Activated gamma-delta T cell treated with anti-CD3 and anti-CD28 coated beads, Interleukin-2, amount 50 U/mL, for 16 hours (primary cell): ENCODE measurements around the gene PLEKHA5.
"Not testable (repeated sequence)": the region's sequence is repeated elsewhere in the genome, so short reads cannot be mapped to it uniquely, and the experiment has no call there.

Experiments
- DNase-seq: peaks from one replicate; pipeline ENCODE4 v3.0.0-alpha.2; 2020; ENCODE audit warnings: low read depth

PLEKHA5 gene, protein sequence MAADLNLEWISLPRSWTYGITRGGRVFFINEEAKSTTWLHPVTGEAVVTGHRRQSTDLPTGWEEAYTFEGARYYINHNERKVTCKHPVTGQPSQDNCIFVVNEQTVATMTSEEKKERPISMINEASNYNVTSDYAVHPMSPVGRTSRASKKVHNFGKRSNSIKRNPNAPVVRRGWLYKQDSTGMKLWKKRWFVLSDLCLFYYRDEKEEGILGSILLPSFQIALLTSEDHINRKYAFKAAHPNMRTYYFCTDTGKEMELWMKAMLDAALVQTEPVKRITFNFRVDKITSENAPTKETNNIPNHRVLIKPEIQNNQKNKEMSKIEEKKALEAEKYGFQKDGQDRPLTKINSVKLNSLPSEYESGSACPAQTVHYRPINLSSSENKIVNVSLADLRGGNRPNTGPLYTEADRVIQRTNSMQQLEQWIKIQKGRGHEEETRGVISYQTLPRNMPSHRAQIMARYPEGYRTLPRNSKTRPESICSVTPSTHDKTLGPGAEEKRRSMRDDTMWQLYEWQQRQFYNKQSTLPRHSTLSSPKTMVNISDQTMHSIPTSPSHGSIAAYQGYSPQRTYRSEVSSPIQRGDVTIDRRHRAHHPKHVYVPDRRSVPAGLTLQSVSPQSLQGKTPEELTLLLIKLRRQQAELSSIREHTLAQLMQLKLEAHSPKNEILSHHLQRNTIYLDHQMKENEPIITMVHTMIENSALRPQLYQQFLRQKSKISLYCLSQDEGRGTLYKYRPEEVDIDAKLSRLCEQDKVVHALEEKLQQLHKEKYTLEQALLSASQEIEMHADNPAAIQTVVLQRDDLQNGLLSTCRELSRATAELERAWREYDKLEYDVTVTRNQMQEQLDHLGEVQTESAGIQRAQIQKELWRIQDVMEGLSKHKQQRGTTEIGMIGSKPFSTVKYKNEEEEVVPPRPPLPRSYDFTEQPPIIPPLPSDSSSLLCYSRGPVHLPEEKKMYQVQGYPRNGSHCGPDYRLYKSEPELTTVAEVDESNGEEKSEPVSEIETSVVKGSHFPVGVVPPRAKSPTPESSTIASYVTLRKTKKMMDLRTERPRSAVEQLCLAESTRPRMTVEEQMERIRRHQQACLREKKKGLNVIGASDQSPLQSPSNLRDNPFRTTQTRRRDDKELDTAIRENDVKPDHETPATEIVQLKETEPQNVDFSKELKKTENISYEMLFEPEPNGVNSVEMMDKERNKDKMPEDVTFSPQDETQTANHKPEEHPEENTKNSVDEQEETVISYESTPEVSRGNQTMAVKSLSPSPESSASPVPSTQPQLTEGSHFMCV

DNA sequence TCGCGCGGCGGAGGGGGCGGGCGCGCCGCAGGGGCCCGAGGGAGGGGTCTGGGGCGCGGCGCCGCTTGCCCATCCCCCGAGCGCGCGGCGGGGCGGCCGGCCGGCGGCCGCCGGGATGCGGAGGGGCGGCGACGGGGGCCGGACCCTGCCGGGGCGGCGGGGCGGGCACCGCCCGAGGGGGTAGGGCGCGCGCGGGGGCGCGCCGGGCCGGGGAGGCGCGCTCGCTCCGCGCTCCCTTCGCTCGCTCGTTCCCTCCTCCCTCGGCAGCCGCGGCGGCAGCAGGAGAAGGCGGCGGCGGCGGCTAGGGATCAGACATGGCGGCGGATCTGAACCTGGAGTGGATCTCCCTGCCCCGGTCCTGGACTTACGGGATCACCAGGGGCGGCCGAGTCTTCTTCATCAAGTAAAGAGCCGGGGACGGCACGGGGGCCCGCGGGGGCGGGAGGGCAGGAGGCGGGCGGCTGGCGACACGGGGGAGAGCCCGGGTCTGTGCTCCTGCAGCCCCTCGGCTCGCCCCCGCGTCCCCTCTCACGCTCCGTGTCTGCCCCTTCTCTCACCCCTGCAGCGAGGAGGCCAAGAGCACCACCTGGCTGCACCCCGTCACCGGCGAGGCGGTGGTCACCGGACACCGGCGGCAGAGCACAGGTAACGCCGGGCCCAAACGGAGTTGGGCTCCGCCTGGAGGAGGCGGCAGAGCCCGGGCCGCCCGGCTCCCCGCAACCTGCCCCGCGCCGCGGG, at the start of gene PLEKHA5:
Gene PLEKHA5 (plus strand): TSS at position 248 of the 738 bp plus-strand sequence. CDS start 67 bp downstream, at position 315.
- peak; percentile 3 for DNase-seq

DNA sequence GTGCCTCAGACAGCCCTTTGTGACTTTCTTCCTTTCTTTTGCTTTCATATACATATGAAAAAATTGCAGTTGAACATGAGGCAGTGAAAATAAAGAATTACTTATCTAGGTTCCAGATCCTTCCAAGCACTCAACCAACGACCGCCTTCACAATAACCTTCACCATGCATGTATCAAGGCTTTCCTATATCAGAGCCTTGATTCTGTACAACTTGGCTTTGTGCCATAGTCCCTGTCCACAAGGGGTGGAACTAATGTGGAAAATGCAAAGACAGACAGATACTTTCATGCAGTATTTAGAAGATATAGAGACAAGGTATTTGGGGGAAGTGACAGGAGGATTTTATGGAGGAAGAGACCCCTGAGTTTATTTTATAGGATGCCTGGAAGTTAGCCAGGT, 48.6 kb upstream of the PLEKHA5 start:
- DNase-seq, result no peak

DNA sequence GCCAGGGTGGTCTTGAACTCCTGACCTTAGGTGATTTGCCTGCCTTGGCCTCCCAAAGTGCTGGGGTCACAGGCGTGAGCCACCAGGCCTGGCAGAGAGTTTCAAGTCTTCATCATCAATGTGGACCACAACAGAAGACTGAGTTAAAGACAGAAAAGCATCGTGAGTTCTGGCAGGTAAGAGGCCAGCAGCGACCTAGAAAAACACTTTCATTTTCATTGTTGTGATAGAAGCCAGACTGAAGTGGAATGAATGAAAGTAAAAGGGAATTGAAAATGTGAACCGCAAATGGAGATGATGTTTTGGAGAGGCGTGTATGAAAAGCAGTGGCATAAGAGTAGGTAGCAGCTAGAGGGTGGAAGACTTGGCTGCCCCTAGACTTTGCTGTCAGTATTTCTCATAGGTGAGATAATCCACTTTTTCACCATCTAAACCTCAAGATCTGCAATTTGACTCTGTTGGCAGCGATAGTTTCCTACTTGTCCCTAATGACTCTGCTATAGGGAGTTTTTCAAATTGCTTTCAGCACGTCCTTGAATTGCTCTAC, 47.1 kb upstream of the PLEKHA5 start:
- no peak for DNase-seq

DNA sequence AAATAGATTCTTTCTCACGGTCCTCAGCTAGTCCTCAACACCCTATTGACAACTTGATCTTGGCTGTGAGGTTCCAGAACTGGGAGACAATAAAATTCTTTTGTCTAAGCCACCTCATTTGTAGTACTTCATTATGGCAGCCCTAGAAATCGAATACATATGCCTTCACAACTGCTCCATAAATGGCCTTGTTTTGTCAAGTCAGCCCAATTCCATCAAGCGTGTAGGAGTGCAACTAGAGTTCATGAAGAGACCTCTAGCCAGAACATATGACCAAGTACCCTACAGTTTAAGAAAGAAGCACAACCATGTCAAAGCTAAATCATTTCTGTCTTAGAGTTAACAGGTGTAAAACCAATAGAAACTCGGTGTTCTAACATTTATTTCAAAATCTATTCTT, 45.0 kb upstream of the PLEKHA5 start:
- DNase-seq, result no peak

DNA sequence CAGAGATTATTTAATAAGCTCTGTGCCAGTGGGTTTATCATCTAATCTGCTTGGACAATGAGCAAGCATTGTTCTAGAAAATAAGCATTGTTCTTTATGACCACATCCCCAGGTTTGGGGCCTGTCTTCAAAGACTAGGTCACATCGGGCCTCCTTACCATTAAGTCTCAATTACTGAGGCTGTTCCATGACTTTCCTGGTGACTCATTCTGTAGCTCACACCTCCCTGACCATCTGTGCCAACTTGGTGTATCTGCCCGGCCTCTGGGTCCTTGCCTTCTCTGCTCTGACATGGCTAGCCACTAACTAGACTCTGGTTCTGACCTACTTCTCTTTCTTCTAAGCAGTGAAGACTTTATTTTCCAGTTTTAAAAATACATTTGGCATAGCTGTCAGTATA, 44.4 kb upstream of the PLEKHA5 start:
- no peak for DNase-seq

DNA sequence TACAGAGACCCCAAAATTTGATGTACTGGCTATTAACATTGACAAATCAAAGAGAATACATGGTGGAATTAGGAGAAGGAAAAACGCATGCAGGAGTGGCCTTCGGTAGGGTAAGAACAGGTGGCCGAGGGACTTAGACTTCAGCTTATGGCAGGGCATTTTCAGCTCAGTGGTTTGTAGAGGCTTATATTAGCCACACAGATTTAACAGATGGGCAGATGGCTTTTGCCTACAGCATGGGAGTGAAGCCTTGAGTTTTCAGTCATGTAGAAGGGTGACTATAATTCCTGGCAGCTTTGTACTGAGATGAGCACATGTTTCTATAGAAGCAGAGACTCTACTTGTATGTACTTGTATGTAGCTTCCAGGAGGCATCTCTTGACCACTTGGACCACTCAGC, 40.9 kb upstream of the PLEKHA5 start:
- DNase-seq, result no peak

DNA sequence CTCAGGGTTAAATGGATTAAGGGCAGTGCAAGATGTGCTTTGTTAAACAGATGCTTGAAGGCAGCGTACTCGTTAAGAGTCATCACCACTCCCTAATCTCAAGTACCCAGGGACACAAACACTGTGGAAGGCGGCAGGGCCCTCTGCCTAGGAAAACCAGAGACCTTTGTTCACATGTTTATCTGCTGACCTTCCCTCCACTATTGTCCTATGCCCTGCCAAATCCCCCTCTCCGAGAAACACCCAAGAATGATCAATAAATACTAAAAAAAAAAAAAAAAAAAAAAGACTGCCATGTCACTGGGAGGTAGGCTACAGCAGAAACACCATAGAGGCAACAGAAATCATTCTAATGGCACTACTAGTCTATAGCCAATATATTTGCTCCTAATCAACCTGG, 37.1 kb upstream of the PLEKHA5 start:
- DNase-seq, result not testable (repeated sequence)

DNA sequence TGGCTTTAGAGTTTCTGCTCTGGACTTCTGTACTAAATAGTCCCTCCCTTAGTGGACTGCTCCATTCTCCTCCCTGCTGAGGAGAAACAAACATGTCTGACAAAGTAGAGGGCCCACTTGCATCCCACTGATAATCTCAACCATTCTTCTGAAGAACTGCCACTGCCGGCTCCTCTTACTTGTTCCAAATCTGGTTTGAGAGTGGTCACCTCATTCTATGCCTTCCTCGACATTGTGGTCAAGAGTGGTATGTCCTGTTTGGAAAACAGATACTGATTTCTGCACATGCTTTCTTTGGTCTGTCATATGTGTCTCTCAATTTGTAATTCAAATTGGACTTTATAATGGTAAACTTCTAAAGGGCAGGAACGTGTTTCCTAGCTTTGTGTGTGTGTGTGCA, 36.3 kb upstream of the PLEKHA5 start:
- no peak for DNase-seq

DNA sequence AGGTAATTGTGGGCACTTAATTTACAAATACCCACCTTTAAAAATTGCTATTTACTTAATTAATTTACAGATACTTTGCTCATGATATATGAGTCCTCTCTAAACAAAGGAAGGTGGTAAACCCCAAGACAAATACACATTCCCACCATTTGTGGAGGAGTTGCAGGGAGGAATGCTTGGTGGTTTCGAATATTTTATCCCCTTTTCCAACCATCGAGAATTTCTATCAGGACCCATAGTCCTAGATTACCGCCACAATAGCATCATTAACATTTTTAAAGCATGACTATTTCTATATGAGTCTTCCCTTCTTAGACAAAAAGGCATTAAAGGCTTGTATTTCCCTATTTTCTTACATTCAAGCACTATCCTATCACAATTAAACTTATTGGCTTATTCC, 34.2 kb upstream of the PLEKHA5 start:
- no peak for DNase-seq

DNA sequence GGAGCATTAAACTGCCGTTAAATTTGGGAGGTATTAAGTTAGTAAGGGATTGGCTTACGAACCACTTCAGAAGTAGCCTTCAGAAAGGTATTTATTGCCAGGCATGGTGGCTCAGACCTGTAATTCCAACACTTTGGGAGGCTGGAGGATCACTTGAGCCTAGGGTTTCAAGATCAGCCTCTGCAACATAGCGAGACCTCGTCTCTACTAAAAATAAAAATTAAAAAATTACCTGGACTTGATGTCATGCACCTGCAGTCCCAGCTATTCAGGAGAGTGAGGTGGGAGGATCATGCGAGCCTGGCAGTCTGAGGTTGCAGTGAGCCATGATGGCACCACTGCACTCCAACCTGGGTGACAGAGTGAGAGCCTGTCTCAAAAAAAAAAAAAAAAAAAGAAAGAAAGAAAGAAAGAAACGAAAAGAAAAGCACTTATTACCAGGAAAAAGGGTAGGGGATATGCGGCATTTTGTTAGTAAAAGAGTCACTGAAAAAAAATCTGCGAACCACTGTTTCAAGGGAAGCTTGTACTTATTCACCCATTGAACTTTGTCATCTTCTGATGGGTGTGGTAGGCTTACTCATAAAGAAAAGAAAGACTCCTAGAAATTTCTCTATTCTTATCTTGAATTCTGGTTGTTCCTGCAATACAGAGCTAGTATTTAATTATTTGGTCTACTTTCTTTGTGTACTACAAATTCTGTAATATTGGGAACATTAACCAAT, 33.6 kb upstream of the PLEKHA5 start:
- no peak for DNase-seq

DNA sequence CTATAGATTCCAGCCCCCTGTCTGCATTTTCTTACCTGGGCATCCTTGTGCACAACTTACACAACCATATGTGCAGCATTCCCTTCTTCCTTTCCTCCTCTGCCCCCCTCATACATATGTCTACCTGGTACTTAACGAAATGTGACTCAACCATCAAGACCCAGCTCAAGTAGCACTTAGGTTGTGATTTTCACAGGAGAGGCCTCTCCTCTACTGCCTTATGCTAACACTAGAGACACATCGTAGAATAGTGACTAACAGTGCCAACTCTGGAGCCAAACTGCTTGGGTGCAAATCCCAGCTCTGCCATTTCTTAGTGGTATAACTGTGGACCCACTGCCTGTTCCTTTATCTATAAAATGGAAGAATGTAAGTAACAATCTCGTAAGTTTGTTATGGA, 24.1 kb upstream of the PLEKHA5 start:
- no peak for DNase-seq

DNA sequence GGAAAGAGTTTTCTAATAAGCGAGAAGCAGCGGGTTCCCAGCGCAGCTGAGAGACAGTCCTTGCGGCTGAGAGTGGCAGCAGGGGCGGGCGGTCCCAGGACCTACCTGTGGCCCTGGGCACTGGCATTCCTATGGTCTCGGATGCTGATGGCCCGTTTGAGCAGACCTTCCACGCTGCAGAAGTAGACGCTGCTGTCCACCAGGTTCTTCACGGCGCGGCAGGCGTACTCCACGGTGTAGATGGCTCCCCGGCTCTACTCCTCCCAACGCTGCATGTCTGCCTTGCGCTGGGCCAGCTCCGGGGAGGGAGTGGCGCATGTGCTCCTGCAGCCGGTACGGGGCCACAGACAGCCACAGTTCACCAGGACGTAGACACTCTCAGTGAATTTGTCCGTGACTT, 21.8 kb upstream of the PLEKHA5 start:
- DNase-seq, result no peak

DNA sequence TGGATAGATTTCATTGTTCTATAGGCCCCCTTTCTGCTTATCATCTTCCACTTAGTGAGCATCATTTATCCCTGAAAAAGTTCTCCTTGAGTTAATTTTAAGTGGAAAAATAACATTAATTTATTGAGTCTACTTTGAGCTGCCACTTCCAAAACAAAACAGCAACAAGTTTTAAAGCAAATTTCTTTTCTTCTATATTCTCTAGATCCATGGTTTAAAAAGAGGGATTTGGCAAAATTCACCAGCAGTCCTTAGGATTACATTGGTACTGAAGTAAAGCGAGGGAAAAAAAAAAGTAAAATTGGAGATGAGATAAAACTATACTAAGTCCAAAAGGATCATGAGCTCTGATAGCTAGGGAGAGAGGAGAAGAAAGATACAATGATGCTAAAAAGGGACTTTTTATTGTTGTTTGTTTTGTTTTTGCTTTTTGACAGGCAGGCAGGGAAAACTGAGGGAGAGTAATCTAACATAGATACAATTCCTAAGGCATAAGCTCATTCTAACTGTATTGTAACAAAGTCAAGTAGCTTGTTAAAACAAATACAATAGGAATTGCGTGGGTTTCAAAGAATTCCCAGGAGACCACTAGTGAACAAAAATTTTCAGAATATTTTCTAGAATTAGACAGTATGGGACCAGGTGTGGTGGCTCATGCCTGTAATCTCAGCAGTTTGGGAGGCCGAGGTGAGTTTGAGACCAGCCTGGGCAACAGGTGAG, 19.2 kb upstream of the PLEKHA5 start:
- DNase-seq, result no peak

DNA sequence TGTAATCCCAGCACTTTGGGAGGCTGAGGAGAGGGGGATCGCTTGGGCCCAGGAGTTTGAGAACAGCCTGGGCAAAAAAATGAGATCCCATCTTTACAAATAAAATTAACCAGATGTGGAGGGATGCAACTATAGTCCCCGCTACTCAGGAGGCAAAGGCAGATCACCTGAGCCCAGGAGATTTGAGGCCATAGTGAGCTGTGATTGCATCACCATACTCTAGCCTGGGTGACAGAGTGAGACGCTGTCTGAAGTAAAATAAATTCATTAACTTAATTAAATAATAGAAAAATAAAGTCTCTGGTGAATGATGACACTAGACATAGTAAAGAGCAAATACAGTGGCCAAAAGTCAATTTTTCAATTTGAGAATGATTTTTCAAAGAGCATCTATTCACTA, 16.1 kb upstream of the PLEKHA5 start:
- DNase-seq, result no peak

DNA sequence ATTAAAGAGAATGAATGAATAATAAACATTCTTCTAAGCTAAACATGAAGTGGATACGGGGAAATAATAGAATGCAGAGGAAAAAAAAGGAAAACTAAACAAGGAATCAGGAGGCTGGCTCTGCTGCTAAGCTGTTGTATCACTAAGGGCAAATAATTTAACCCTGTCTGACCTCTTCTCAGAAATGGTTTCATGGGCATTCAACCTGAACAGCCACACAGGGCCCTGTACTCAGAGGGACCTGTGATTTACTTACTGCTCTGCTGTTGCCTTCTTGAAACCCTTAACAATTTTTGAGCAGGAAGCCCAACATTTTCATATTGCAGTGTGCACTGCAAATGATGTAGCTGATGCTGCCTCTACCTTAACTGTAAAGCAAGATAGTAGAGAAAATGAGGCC, 14.2 kb upstream of the PLEKHA5 start:
- DNase-seq, result no peak

DNA sequence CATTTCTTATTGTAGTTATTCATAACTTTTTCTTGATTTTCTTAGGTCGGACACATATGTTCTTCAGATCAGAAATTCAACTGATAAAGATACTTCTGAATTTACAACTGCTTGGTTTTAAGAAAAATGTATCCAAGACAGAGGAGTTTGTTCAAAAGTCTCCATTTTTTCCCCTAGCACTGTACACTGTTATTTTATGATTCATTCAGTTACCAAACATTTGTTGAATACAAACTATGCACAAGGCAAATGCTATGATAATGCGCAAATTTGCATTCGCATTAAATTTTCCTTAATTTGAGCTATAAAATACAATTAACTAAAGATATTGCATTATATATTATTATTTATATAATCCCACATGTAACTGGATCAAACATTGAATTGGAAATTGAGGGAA, 10.1 kb upstream of the PLEKHA5 start:
- DNase-seq, result no peak

DNA sequence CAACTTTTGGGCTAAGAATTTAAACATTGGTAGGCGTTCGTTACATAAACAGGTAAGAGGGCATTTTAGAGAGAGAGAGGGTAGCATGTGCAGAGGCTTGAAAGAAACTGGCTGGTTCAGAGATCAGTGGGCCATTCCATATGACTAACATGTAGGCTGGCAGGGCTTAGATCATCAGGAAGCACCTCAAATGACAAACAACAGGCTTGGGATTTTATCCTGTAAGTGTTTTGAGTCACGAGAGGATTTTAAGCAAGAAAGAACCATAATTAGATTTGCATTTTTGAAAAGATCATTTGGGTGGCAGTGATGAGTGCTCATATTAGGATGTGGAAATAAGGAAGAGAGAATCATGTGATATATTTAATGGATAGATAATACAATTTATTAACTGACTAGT, 8.7 kb upstream of the PLEKHA5 start:
- DNase-seq, result no peak

DNA sequence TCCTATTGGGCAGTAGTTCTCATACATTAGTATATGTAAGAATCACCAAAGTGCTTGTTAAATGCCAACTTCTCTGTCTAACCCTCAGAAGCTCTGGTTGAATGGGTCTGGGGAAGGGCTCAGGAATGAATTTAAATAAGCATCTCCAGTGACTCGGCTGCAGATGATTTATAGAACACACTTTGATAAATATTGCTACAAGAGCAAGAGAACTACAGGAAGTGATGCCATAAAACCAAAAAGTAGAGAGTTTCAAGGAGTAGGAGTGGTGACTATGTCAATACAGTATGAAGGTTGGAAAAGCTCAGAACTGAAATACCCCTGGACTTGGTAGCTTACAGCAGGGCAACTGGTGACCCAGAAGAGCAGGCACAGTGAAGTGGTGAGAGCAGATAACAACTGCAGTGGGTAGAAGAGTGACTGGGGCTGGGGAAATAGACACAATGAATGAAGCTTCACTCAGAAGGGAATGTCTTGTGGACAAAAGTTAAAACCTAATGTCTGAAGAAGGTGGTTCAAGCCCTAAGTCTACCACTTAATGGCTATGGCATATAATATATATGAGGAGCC, 8.0 kb upstream of the PLEKHA5 start:
- DNase-seq, result no peak

DNA sequence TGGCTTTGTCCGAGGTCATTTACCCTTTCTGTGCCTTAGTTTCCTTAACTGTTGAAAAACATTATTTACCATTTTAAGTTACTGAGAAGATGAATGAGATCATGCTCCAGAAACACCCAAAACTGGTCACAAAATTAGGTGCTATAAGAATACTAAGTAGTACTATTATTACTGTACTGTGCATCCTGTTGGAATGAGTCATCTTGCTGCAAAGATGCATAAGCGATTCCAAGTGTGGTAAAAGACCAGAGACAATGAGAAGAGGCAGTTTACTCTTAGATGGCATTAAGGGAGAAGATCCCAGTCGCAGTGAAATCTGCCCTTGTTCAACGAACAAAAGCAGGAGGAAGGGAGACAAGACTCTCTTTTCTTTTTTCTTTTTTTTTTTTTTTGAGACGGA, 4.2 kb upstream of the PLEKHA5 start:
- no peak for DNase-seq

DNA sequence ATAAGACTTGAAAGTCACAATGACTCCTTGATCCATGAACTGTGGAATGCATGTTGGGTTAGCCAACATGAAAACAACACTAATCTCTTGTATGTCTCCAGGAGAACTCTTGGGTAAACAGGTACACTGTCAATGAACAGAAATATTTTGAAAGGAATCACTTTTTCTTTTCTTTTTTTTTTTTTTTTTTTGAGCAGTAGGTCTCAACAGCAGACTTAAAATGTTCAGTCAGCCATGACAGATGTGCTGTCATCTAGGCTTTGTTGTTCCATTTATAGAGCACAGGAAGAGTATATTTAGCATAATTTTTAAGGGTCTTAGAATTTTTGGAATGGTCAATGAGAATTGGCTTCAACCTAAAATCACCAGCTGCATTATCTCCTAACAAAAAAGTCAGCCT, 2.3 kb upstream of the PLEKHA5 start:
- DNase-seq, result no peak
